ENCODE results near the gene LYSMD4.
"Not testable (repeated sequence)": the region's sequence is repeated elsewhere in the genome, so short reads cannot be mapped to it uniquely, and the experiment has no call there.

Gene LYSMD4

GRCh38 chr15:99745370-99746086 lies 12.3 kb upstream of the LYSMD4 start:
- Histone ChIP-seq H3K9me3 (ENCODE audit: insufficient read depth, low read depth, low read length) (no peaks in the 10 kb centered on the region), H3K27ac (ENCODE audit: low read depth, low read length) (no peak overlapping the region), H3K27me3 (ENCODE audit: insufficient read depth, low read length) (no peaks in the 10 kb centered on the region), H3K36me3 (ENCODE audit: insufficient read depth, low read length) (no peaks in the 10 kb centered on the region), H3K4me1 (ENCODE audit: insufficient read depth, low read length) (peaks cover 4% of the 10 kb centered on the region; the same call in 1 of the 2 replicates), H3K4me3 (ENCODE audit: low read length) (no peak overlapping the region), H3K9ac (ENCODE audit: low read depth, low read length) (no peak overlapping the region)
- WGBS, result 94% methylated on average over 9 of the region's 9 CpGs

GRCh38 chr15:99744142-99744541 lies 10.9 kb upstream of the LYSMD4 start:
- no peaks in the 10 kb centered on the region for H3K9me3 ChIP-seq (ENCODE audit: insufficient read depth, low read depth, low read length)
- H3K9ac ChIP-seq (ENCODE audit: low read depth, low read length), result no peak overlapping the region
- no peak overlapping the region for H3K4me3 ChIP-seq (ENCODE audit: low read length)
- 89% methylated on average over 7 of the region's 7 CpGs for WGBS
- no peaks in the 10 kb centered on the region for H3K4me1 ChIP-seq (ENCODE audit: insufficient read depth, low read length)
- H3K27ac ChIP-seq (ENCODE audit: low read depth, low read length), result no peak overlapping the region
- H3K36me3 ChIP-seq (ENCODE audit: insufficient read depth, low read length), result no peaks in the 10 kb centered on the region
- H3K27me3 ChIP-seq (ENCODE audit: insufficient read depth, low read length), result no peaks in the 10 kb centered on the region

GRCh38 chr15:99741835-99742234 lies 8.6 kb upstream of the LYSMD4 start:
- Histone ChIP-seq H3K36me3 (ENCODE audit: insufficient read depth, low read length) (no peaks in the 10 kb centered on the region), H3K27ac (ENCODE audit: low read depth, low read length) (no peak overlapping the region), H3K9ac (ENCODE audit: low read depth, low read length) (no peak overlapping the region), H3K4me1 (ENCODE audit: insufficient read depth, low read length) (no peaks in the 10 kb centered on the region), H3K9me3 (ENCODE audit: insufficient read depth, low read depth, low read length) (no peaks in the 10 kb centered on the region), H3K27me3 (ENCODE audit: insufficient read depth, low read length) (no peaks in the 10 kb centered on the region), H3K4me3 (ENCODE audit: low read length) (no peak overlapping the region)
- WGBS, result 91% methylated on average over 2 of the region's 2 CpGs

- Histone ChIP-seq H3K4me3 (ENCODE audit: low read length) (no peak overlapping the region), H3K27ac (ENCODE audit: low read depth, low read length) (no peak overlapping the region), H3K36me3 (ENCODE audit: insufficient read depth, low read length) (no peaks in the 10 kb centered on the region), H3K9ac (ENCODE audit: low read depth, low read length) (no peak overlapping the region), H3K9me3 (ENCODE audit: insufficient read depth, low read depth, low read length) (no peaks in the 10 kb centered on the region), H3K27me3 (ENCODE audit: insufficient read depth, low read length) (no peaks in the 10 kb centered on the region), H3K4me1 (ENCODE audit: insufficient read depth, low read length) (no peaks in the 10 kb centered on the region)
- 91% methylated on average over 6 of the region's 7 CpGs for WGBS
Measured at GRCh38 chr15:99738021-99738847, 5.0 kb upstream of the LYSMD4 start.

- Histone ChIP-seq H3K4me1 (ENCODE audit: insufficient read depth, low read length) (peaks cover 9% of the 10 kb centered on the region), H3K4me3 (ENCODE audit: low read length) (no peak overlapping the region), H3K9ac (ENCODE audit: low read depth, low read length) (no peak overlapping the region), H3K9me3 (ENCODE audit: insufficient read depth, low read depth, low read length) (no peaks in the 10 kb centered on the region), H3K36me3 (ENCODE audit: insufficient read depth, low read length) (no peaks in the 10 kb centered on the region), H3K27ac (ENCODE audit: low read depth, low read length) (no peak overlapping the region), H3K27me3 (ENCODE audit: insufficient read depth, low read length) (peaks cover 11% of the 10 kb centered on the region)
- 85% methylated on average over 2 of the region's 2 CpGs for WGBS
Measured at GRCh38 chr15:99736702-99737101, 3.5 kb upstream of the LYSMD4 start.

GRCh38 chr15:99735868-99736267 lies 2.6 kb upstream of the LYSMD4 start:
- Histone ChIP-seq H3K4me1 (ENCODE audit: insufficient read depth, low read length) (peaks cover 16% of the 10 kb centered on the region), H3K36me3 (ENCODE audit: insufficient read depth, low read length) (no peaks in the 10 kb centered on the region), H3K27ac (ENCODE audit: low read depth, low read length) (no peak overlapping the region), H3K9me3 (ENCODE audit: insufficient read depth, low read depth, low read length) (no peaks in the 10 kb centered on the region), H3K9ac (ENCODE audit: low read depth, low read length) (no peak overlapping the region), H3K27me3 (ENCODE audit: insufficient read depth, low read length) (peaks cover 16% of the 10 kb centered on the region), H3K4me3 (ENCODE audit: low read length) (no peak overlapping the region)
- WGBS, result 97% methylated on average over 4 of the region's 4 CpGs

GRCh38 chr15:99734575-99734974 lies 1.3 kb upstream of the LYSMD4 start:
- no peak overlapping the region for H3K27ac ChIP-seq (ENCODE audit: low read depth, low read length)
- 96% methylated on average over 1 of the region's 1 CpG for WGBS
- no peaks in the 10 kb centered on the region for H3K9me3 ChIP-seq (ENCODE audit: insufficient read depth, low read depth, low read length)
- H3K9ac ChIP-seq (ENCODE audit: low read depth, low read length), result no peak overlapping the region
- peaks cover 18% of the 10 kb centered on the region for H3K4me1 ChIP-seq (ENCODE audit: insufficient read depth, low read length)
- H3K4me3 ChIP-seq (ENCODE audit: low read length), result no peak overlapping the region
- no peaks in the 10 kb centered on the region for H3K36me3 ChIP-seq (ENCODE audit: insufficient read depth, low read length)
- H3K27me3 ChIP-seq (ENCODE audit: insufficient read depth, low read length), result peaks cover 16% of the 10 kb centered on the region

- H3K27ac ChIP-seq (ENCODE audit: low read depth, low read length), result peak overlapping the region; percentile 85; the same call in 1 of the 2 replicates
- H3K4me3 ChIP-seq (ENCODE audit: low read length), result peak overlapping the region; percentile 55
- peaks cover 18% of the 10 kb centered on the region for H3K4me1 ChIP-seq (ENCODE audit: insufficient read depth, low read length)
- 96% methylated on average over 12 of the region's 13 CpGs for WGBS
- H3K9ac ChIP-seq (ENCODE audit: low read depth, low read length); H3K9me3 ChIP-seq (ENCODE audit: insufficient read depth, low read depth, low read length); H3K36me3 ChIP-seq (ENCODE audit: insufficient read depth, low read length): not testable (repeated sequence)
- peaks cover 16% of the 10 kb centered on the region for H3K27me3 ChIP-seq (ENCODE audit: insufficient read depth, low read length)
Measured at GRCh38 chr15:99734040-99734291, 729 bp upstream of the LYSMD4 start.

- H3K36me3 ChIP-seq (ENCODE audit: insufficient read depth, low read length), result peaks cover 11% of the 10 kb centered on the region; the same call in 1 of the 2 replicates
- peaks cover 16% of the 10 kb centered on the region for H3K27me3 ChIP-seq (ENCODE audit: insufficient read depth, low read length)
- peaks cover 18% of the 10 kb centered on the region for H3K4me1 ChIP-seq (ENCODE audit: insufficient read depth, low read length)
- peak overlapping the region; percentile 88 for H3K4me3 ChIP-seq (ENCODE audit: low read length)
- H3K9me3 ChIP-seq (ENCODE audit: insufficient read depth, low read depth, low read length), result no peaks in the 10 kb centered on the region
- H3K9ac ChIP-seq (ENCODE audit: low read depth, low read length), result peak overlapping the region; percentile 69
- no peak overlapping the region for H3K27ac ChIP-seq (ENCODE audit: low read depth, low read length)
- WGBS, result under 1% methylated on average over 46 of the region's 46 CpGs
Measured at GRCh38 chr15:99732751-99733267, 428 bp downstream of the LYSMD4 start.

GRCh38 chr15:99732124-99732750 lies 1.0 kb downstream of the LYSMD4 start:
- H3K9ac ChIP-seq (ENCODE audit: low read depth, low read length), result peak overlapping the region; percentile 69; the same call in 1 of the 2 replicates
- no peaks in the 10 kb centered on the region for H3K9me3 ChIP-seq (ENCODE audit: insufficient read depth, low read depth, low read length)
- peaks cover 11% of the 10 kb centered on the region; the same call in 1 of the 2 replicates for H3K36me3 ChIP-seq (ENCODE audit: insufficient read depth, low read length)
- H3K27me3 ChIP-seq (ENCODE audit: insufficient read depth, low read length), result peaks cover 16% of the 10 kb centered on the region
- H3K4me1 ChIP-seq (ENCODE audit: insufficient read depth, low read length), result peaks cover 18% of the 10 kb centered on the region
- WGBS, result 14% methylated on average over 18 of the region's 18 CpGs
- peak overlapping the region; percentile 88 for H3K4me3 ChIP-seq (ENCODE audit: low read length)
- H3K27ac ChIP-seq (ENCODE audit: low read depth, low read length), result no peak overlapping the region
